ENCODE measurements around the gene KATNBL1.

KATNBL1 gene

GRCh38 chr15:34114739-34115138 is 95.2 kb downstream of the KATNBL1 start:
- no peak for DNase-seq (ENCODE audit: low read depth)

DNA sequence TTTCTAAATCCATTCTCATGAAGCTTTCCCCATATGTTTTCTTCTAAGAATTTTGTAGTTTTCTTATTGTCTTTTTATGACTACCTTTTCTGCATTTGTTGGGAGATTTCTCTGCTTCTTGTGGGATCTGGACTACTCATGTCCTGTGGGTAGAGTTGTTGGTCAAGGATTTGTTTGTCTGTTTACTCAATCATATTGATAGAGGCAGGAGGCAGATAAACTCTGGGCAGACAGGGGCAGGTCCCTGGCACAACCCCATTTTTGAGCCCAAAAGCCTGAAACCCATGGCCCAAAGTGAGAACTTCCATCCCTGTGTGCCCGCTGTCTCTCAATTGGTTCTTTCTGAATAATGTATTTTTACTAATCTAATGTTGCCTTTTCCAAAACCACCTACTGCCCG is 95.7 kb downstream of the KATNBL1 start:
- no peak for DNase-seq (ENCODE audit: low read depth)

GRCh38 chr15:34111488-34111887 is 98.4 kb downstream of the KATNBL1 start:
- DNase-seq (ENCODE audit: low read depth) = no peak

DNA sequence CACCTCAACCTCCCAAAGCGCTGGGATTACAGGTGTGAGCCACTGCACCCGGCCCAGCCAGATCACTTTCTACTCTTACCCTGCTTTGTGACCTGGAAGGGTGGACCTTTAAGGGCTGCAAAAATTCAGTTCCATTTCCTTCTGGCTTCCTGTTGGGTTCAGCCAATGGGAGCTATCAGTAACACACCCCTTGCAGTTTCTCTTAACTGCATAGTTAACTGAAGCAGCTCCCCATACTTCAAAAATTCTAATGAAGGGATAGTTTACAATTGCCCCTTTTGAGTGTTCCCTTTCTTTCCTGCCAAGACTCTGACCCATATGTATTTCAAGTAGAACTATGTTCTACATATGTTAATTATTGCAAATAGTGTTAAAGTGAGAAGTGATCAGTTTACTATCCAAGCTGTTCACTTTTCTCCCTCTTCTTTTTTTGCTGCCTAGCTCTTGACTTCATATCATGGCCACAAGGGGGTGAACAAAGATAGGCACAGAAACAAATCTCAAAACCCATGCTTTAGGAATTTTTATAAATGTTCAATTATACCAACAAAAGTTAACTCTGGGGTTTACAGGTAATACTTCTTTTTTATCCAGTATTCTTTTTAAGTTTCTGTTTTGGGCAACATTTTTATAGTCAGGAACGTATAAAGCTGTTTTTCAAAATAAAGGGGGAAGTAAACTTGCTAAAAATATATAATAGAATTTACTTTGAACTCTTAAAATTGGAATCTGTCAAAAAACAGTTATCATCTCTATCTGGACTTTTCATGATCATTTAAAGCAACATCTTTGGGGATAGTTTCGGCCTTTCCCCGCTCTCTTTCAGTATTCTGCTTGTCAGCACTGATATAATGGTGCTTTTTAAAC is 99.9 kb downstream of the KATNBL1 start:
- no peak for DNase-seq (ENCODE audit: low read depth)

GRCh38 chr15:34107315-34107714 is 102.6 kb downstream of the KATNBL1 start:
- no peak for DNase-seq (ENCODE audit: low read depth)

DNA sequence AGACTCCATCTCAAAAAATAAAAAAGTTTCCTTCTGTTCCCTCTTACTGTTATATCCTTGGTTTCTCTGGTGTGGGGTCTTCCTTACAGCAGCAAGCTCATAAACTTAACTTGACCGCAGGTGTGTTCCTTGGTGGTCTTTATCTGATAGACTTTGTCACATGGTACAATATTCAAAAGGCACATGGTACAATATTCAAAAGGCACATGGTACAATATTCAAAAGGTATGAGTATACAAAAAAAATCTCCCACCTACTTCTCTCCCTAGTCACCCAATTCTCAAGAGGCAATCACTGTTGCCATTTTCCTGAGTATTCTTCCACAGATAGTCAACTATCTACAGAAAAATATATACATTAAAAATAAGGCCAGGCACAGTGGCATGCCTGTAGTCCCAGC is 103.5 kb downstream of the KATNBL1 start:
- DNase-seq (ENCODE audit: low read depth) = no peak

- no peak for DNase-seq (ENCODE audit: low read depth)
These were observed 107.5 kb downstream of the KATNBL1 start for GRCh38 chr15:34102175-34102925.

GRCh38 chr15:34101366-34102174 is 108.3 kb downstream of the KATNBL1 start, which contains the start of the genes EMC7 and PGBD4:
Gene EMC7 (minus strand): TSS chr15:34101862. CDS start chr15:34101839, 23 bp downstream.
Gene PGBD4 (plus strand): TSS chr15:34102083. CDS start chr15:34102532, 449 bp downstream.
- peak; percentile 100 for DNase-seq (ENCODE audit: low read depth)

DNA sequence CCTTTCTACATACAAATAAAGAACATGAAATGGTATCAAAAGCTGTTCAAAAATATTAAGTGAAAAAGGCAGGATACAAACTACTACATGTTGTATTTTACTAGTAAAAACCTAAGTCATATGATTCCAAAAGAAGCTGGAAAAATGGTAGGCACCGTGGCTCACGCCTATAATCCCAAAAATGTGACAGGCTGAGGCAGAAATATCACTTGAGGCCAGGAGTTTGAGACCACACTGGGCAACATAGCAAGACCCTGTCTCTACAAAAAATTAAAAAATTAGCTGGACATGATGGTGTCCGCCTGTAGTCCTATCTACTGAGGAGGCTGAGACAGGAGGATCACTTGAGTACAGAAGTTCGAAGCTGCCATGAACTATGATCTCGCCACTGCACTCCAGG is 110.0 kb downstream of the KATNBL1 start:
- DNase-seq (ENCODE audit: low read depth) = no peak
